Cardiac fibroblast (primary cell): ENCODE measurements around the gene PLK1.
"Not testable (repeated sequence)": the region's sequence is repeated elsewhere in the genome, so short reads cannot be mapped to it uniquely, and the experiment has no call there.

Source experiments
- DNase-seq, 2 donors: peaks; one replicate each; pipeline versions ENCODE4 v3.0.0 to v3.0.0-alpha.2; 2010; ENCODE audit warnings: low read depth in 2 of 2
- H3K4me3 ChIP-seq, 2 donors: replicated peaks in 1 of 2; 1 replicate in 1 of 2; 2 replicates in 1 of 2; pipeline ENCODE4 v1.5.1; 2011; ENCODE audit warnings: low read depth in 2 of 2, low read length in 2 of 2, mild to moderate bottlenecking in 2 of 2, moderate library complexity in 1 of 2
- TF ChIP-seq, protein P1 (sequence below): IDR thresholded peaks from one replicate; pipeline ENCODE4 v1.5.1; 2011; ENCODE audit warnings: low read depth, mild to moderate bottlenecking, low read length, inconsistent platforms

The PLK1 gene

DNA sequence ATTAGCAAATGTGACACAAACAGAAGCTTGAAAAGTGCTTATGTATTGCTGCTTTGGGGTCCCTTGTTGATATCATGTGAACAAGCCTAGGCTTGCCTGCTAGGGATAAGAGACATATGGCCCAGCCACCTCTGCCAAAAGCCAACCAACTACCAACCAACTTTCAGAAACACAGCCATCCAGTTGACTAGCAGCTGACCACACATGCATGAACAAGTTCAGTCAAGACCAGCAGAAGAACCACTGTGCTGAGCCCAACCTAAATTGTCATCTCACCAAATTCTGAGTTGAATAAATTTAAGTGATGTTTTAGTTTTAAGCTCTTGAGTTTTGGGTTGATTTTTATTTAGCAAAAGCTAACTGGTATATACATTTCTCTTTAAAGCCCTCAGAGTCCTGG is 30.8 kb downstream of the PLK1 start:
- H3K4me3 ChIP-seq, result no peak overlapping the region
- no peak for DNase-seq
- TF ChIP-seq, protein P1, sequence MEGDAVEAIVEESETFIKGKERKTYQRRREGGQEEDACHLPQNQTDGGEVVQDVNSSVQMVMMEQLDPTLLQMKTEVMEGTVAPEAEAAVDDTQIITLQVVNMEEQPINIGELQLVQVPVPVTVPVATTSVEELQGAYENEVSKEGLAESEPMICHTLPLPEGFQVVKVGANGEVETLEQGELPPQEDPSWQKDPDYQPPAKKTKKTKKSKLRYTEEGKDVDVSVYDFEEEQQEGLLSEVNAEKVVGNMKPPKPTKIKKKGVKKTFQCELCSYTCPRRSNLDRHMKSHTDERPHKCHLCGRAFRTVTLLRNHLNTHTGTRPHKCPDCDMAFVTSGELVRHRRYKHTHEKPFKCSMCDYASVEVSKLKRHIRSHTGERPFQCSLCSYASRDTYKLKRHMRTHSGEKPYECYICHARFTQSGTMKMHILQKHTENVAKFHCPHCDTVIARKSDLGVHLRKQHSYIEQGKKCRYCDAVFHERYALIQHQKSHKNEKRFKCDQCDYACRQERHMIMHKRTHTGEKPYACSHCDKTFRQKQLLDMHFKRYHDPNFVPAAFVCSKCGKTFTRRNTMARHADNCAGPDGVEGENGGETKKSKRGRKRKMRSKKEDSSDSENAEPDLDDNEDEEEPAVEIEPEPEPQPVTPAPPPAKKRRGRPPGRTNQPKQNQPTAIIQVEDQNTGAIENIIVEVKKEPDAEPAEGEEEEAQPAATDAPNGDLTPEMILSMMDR, result no peak

DNA sequence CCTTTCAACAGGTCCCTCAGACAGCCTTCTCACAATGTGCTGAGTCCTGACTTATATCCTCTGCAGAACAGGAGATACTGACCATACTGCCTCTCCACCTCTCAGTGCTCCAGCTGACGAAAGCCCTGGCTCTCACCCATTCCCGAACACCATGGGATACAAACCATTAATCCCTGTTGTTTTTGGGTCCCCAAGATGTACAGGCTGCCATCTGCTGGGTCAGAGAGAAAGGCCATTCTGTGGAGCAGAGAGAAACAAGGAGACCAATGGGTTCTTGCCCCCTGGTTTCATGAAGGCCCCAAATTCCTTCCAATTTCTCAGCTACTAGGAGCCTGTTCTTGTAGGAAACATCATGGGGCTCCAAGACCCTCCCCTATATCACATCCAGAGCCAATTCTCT is 31.3 kb downstream of the PLK1 start:
- no peak overlapping the region for H3K4me3 ChIP-seq
- TF ChIP-seq, protein P1, result no peak
- no peak for DNase-seq

DNA sequence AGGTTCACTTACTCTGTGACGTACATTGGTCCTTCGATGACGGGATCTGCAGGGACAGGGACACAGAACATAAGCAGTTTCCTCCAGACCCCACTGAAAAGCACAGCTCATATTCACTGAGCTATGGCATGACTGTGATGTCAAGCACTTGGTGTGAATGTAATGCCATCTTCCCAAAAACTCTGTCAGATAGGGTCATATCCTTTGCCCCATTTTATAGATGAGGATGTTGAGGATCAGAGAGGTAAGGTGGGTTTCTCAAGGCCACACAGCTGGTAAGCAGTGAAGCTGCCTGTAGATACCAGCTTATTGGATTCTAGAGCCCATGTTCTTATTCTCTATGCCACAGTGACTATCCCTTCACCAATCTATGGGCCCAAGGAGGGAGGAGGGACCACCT is 31.8 kb downstream of the PLK1 start:
- H3K4me3 ChIP-seq, result no peak overlapping the region
- DNase-seq, result no peak
- TF ChIP-seq, protein P1, result no peak

DNA sequence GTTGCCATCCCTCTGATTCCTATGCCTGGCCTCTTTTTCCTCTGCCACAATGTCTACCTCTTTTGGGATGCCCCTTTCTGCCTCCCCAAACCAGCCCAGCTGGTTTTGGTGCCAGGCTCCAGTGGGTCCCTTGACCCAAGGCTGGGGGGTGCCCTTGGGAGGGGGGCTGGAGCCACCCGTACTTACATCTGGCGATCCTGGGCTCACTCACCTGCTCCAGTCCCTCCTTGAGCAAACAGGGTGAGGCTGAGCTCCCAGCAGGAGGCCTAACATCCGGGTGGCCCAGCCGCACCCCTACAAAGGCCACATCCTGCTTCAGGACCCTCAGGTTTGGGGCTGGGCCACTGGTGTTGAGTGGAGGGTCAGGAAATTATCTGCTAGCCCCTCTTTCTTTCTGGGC is 33.1 kb downstream of the PLK1 start:
- TF ChIP-seq, protein P1, result no peak
- H3K4me3 ChIP-seq, result no peak overlapping the region
- no peak for DNase-seq

DNA sequence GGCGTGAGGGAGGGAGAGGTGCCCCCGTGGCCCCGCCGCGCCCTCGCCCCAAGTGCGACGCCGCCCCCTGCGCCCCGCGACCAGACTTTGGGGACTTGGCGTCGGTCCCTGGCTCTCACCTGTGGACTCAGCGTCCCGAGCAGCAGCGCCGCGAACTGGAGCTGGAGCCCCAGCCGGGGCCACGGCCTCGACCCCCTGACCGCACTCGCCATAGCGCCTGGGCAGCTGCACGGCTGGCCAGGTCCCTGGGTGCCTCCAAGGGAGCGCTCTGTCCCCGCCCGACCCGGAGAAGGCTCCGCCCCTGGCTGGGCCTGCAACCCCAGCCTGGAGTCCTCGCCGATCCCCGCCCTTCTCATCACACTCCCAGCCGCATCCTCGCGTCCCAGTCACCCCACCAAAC is 34.3 kb downstream of the PLK1 start, which contains the start of gene ERN2:
ERN2 (minus strand) TSS at position 247 of the 400 bp plus-strand sequence; CDS start at position 212, 35 bp downstream.
- TF ChIP-seq, protein P1, result no peak
- H3K4me3 ChIP-seq, result no peak within 1 kb of the TSS
- no peak for DNase-seq

DNA sequence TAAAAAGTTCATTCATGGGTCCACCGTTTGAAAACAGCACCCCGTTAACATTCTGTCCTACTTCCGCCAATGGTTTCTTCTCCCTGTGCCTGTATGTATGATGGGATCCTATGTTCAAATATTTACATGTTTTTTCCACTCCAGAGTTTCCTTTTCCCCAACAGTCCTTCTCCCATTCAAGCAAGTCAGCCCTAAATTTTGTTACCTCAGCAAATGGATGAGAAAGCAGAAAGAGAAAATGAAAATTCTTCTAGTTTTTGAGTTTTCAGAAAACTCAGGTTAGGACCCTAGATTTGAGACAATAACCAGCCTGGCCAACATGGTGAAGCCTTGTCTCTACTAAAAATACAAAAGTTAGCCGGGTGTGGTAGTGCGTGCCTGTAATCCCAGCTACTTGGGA is 37.8 kb downstream of the PLK1 start:
- H3K4me3 ChIP-seq, result no peak overlapping the region
- TF ChIP-seq, protein P1, result no peak
- DNase-seq, result no peak

DNA sequence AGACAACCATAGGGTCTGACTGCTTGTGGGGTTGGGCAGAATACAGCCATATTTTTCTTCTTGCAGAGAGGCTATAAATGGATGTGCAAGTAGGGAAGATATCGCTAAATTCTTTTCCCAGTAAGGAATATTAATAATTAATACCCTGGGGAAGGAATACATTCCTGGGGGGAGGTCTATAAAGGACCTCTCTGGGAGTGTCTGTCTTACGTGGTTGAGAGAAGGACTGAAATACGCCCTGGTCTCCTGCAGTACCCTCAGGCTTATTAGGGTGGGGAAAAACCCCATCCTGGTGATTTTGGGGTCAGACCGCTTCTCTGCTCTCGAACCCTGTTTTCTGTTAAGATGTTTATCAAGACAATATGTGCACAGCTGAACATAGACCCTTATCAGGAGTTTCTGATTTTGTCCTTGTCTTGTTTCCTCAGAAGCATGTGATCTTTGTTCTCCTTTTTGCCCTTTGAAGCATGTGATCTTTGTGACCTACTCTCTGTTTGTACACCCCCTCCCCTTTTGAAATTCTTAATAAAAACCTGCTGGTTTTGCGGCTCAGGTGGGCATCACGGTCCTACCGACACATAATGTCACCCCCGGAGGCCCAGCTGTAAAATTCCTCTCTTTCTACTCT is 44.0 kb downstream of the PLK1 start:
- DNase-seq, H3K4me3 ChIP-seq: not testable (repeated sequence)
